ENCODE results near the gene BRPF1. TPM values are rescaled to one million over a fixed set of nuclear protein-coding genes. Genes with fewer than 3 reads are reported as not detected.

The BRPF1 gene, protein sequence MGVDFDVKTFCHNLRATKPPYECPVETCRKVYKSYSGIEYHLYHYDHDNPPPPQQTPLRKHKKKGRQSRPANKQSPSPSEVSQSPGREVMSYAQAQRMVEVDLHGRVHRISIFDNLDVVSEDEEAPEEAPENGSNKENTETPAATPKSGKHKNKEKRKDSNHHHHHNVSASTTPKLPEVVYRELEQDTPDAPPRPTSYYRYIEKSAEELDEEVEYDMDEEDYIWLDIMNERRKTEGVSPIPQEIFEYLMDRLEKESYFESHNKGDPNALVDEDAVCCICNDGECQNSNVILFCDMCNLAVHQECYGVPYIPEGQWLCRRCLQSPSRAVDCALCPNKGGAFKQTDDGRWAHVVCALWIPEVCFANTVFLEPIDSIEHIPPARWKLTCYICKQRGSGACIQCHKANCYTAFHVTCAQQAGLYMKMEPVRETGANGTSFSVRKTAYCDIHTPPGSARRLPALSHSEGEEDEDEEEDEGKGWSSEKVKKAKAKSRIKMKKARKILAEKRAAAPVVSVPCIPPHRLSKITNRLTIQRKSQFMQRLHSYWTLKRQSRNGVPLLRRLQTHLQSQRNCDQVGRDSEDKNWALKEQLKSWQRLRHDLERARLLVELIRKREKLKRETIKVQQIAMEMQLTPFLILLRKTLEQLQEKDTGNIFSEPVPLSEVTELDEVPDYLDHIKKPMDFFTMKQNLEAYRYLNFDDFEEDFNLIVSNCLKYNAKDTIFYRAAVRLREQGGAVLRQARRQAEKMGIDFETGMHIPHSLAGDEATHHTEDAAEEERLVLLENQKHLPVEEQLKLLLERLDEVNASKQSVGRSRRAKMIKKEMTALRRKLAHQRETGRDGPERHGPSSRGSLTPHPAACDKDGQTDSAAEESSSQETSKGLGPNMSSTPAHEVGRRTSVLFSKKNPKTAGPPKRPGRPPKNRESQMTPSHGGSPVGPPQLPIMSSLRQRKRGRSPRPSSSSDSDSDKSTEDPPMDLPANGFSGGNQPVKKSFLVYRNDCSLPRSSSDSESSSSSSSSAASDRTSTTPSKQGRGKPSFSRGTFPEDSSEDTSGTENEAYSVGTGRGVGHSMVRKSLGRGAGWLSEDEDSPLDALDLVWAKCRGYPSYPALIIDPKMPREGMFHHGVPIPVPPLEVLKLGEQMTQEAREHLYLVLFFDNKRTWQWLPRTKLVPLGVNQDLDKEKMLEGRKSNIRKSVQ (N-terminal part only)
- 10 to 100 TPM; 10.6 to 45.8 (median 11.7) TPM for polyA plus RNA-seq

DNA sequence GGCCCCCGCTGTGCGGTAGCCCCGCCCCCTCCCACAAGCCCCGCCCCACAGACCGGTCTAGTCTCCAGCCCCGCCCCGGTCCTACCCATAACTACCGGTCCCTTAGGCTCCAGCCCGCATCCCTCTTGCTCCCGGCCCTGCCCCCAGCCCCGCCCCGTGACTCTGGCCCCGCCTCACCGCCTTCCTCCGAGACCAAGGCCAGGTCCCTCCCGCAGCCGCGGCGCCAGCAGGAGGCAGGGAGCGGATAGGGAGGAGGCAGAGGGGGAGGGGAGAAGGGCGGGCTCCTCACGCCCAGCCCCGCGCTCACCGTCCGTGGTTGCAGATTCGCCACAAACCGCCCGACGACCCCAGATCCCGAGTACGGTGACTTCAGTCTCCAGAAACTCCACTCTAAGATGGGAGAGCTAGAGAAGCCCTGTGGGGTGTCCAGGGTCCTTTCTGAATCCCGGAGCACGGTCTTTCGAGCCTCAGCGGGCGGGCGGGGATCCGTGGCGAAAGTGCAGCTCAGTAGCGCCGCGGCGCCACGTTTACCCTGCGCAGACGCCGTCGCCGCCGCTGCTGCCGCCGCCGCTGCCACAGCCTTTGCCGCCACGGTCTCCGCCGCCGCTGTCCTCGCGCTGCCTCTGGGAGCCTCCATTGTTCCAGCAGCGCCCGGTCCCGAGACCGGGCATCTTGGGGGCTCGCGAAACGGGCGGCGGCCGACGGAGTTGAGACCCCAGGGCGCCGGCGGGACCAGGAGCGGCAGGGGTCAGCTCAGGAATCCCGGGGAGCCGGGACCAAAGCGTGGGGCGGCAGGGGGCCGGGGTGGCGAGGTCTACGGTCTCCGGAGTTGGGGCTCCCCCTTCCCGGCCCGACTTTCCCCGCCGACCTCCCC is at the start of gene BRPF1:
Gene BRPF1 (plus strand): TSS at position 530 of the 874 bp plus-strand sequence. CDS start 2,406 bp downstream, outside the sequence.
- no peaks in the 10 kb centered on the region for H3K9me3 Mint-ChIP-seq
- DNase-seq: peak; percentile 95 to 98 (median 96)
- peaks cover 13 to 17% (median 15%) of the 10 kb centered on the region in 3 donors for H3K27me3 Mint-ChIP-seq (ENCODE audit: low read depth in 3 of 3)
- H3K4me3 Mint-ChIP-seq: peak within 1 kb of the TSS; percentile 92 to 98 (median 97)
- peak within 1 kb of the TSS; percentile 91 to 96 (median 93) for H3K27ac Mint-ChIP-seq
- peaks cover 11 to 19% (median 12%) of the 10 kb centered on the region in 3 donors for H3K36me3 Mint-ChIP-seq
- peaks cover 56 to 74% of the 10 kb centered on the region in 2 donors for H3K4me1 Mint-ChIP-seq

- Mint-ChIP-seq H3K9me3 (no peaks in the 10 kb centered on the region), H3K27ac (no peak overlapping the region), H3K4me3 (no peak overlapping the region), H3K27me3 (ENCODE audit: low read depth in 3 of 3) (peaks cover 0 to 8% (median 1%) of the 10 kb centered on the region in 3 donors), H3K4me1 (no peaks in the 10 kb centered on the region), H3K36me3 (peaks cover 31 to 72% (median 38%) of the 10 kb centered on the region in 3 donors)
- DNase-seq: no peak
Observed at GRCh38 chr3:9682096-9682495, 49.4 kb upstream of the BRPF1 start.

- Mint-ChIP-seq H3K4me3 (no peak overlapping the region), H3K4me1 (no peaks in the 10 kb centered on the region), H3K27me3 (ENCODE audit: low read depth in 3 of 3) (peaks cover 0 to 8% (median 4%) of the 10 kb centered on the region in 3 donors), H3K27ac (no peak overlapping the region), H3K9me3 (no peaks in the 10 kb centered on the region), H3K36me3 (peaks cover 28 to 67% (median 34%) of the 10 kb centered on the region in 3 donors)
- no peak for DNase-seq
Observed at GRCh38 chr3:9683426-9683825, 48.1 kb upstream of the BRPF1 start.

DNA sequence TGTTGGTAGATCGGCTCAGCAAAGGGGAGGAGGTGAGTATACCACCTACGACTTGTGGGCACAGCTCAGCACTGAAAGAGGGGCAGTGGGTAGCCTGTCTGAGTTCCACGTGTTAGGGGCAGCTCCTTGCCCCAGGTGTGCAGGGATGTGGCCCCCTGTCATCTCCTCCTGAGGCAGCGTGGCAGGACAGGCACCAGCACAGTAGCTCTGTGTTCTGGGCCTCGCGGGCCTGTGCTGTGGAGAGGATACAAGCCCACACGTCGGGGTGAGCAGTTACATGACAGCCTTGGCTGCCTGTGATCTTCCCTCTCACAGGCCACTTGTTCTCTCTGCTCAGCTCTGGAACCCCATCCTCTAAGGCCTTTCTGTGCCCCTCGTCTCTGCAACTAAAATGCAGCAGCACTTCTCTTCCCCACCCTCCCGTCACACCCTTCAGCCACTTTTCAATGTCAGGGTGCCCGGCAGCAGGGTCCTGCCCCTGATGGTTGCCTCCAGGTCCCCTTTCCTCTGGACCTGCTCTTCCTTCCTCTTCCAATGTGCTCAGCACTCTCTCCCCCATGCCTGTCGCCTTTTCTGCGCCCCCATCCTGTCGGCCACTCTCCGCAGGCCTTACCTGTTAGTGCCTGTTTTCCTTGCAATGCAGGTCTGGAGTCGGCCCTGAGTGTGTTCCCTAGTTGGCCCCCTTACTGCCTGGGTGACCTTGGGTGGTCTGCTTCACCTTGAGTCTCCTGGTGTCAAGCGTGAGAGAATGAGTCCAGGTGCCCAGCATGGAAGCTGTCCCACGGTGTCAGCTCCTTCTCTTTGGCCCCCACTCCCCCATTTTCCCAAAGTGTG is 46.1 kb upstream of the BRPF1 start:
- H3K4me3 Mint-ChIP-seq: no peak overlapping the region
- H3K36me3 Mint-ChIP-seq: peaks cover 17 to 67% (median 22%) of the 10 kb centered on the region in 3 donors
- peak overlapping the region in 1 of 6 donors; percentile 45 for H3K27ac Mint-ChIP-seq

DNA sequence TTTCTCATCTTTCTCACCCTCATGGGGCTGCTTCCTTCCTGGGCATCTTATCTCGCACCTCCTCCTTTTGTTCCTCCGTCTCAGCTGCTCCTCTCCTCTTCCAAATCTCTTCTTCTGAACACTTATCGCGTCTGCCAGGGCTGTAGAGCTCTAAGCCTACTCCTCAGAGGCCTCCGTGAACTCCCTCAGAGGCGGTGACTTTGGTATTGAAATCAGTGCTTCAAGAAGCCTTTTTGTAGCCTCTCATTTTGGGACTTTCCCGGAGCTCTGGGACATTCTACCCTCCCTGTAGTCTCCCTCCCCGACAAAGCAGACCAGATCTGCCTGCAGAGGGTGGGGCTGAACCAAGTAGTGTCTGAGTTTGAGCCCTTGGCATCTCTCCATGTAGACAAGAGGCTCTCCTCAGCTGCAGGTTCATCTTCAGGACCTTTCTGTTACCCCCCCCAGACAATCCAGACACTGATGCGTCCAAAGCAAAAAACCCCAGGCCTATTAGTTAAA is 45.4 kb upstream of the BRPF1 start:
- H3K4me1 Mint-ChIP-seq: no peaks in the 10 kb centered on the region
- no peaks in the 10 kb centered on the region for H3K9me3 Mint-ChIP-seq
- no peak for DNase-seq
- H3K4me3 Mint-ChIP-seq: no peak overlapping the region
- no peak overlapping the region for H3K27ac Mint-ChIP-seq
- H3K27me3 Mint-ChIP-seq (ENCODE audit: low read depth in 3 of 3): peaks cover 0 to 6% (median 4%) of the 10 kb centered on the region in 3 donors
- peaks cover 12 to 67% (median 18%) of the 10 kb centered on the region in 3 donors for H3K36me3 Mint-ChIP-seq

More for the DNA sequence above, 46.1 kb upstream of the BRPF1 start:
- DNase-seq: no peak
- no peaks in the 10 kb centered on the region for H3K4me1 Mint-ChIP-seq
- no peaks in the 10 kb centered on the region for H3K9me3 Mint-ChIP-seq
- peaks cover 0 to 10% (median 4%) of the 10 kb centered on the region in 3 donors for H3K27me3 Mint-ChIP-seq (ENCODE audit: low read depth in 3 of 3)

DNA sequence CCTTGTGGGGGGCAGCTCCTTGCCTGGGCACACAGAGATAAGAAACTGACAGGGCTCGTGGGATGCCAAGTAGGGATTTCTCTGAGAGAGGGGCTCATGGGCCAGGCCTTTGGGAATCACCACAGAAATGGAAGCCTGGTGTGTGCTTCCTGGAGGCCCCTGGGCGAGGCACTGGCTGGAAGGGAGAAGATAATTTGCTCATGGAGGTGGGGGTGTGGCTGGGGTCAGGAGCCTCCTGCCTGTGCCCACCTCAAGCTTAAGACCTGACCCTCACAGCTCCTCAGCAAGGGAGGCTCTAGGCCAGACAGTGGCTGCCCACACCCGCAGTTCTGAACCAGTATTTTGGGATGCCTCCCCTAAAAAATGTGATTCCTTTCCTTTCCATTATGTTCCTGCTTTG is 44.8 kb upstream of the BRPF1 start:
- peaks cover 0 to 4% (median 4%) of the 10 kb centered on the region in 3 donors for H3K27me3 Mint-ChIP-seq (ENCODE audit: low read depth in 3 of 3)
- no peak overlapping the region for H3K4me3 Mint-ChIP-seq
- no peak for DNase-seq
- no peak overlapping the region for H3K27ac Mint-ChIP-seq
- peaks cover 14 to 63% (median 16%) of the 10 kb centered on the region in 3 donors for H3K36me3 Mint-ChIP-seq
- no peaks in the 10 kb centered on the region for H3K9me3 Mint-ChIP-seq
- no peaks in the 10 kb centered on the region for H3K4me1 Mint-ChIP-seq

GRCh38 chr3:9687514-9687913 is 44.0 kb upstream of the BRPF1 start:
- Mint-ChIP-seq H3K4me1 (no peaks in the 10 kb centered on the region), H3K27ac (no peak overlapping the region), H3K36me3 (peaks cover 11 to 66% (median 20%) of the 10 kb centered on the region in 3 donors), H3K27me3 (ENCODE audit: low read depth in 3 of 3) (peaks cover 0 to 4% (median 4%) of the 10 kb centered on the region in 3 donors), H3K4me3 (no peak overlapping the region), H3K9me3 (no peaks in the 10 kb centered on the region)
- DNase-seq: no peak

- Mint-ChIP-seq H3K9me3 (no peaks in the 10 kb centered on the region), H3K27me3 (ENCODE audit: low read depth in 3 of 3) (peaks cover 0 to 6% (median 4%) of the 10 kb centered on the region in 3 donors), H3K36me3 (peaks cover 18 to 67% (median 32%) of the 10 kb centered on the region in 3 donors), H3K4me3 (no peak overlapping the region), H3K27ac (no peak overlapping the region), H3K4me1 (no peaks in the 10 kb centered on the region)
- DNase-seq: no peak
Observed at GRCh38 chr3:9688961-9689360, 42.6 kb upstream of the BRPF1 start.

GRCh38 chr3:9689757-9690156 is 41.8 kb upstream of the BRPF1 start:
- no peaks in the 10 kb centered on the region for H3K4me1 Mint-ChIP-seq

GRCh38 chr3:9690451-9691450 is 40.8 kb upstream of the BRPF1 start:
- Mint-ChIP-seq H3K4me3 (no peak overlapping the region), H3K36me3 (peaks cover 15 to 59% (median 35%) of the 10 kb centered on the region in 3 donors), H3K4me1 (no peaks in the 10 kb centered on the region), H3K27me3 (ENCODE audit: low read depth in 3 of 3) (peaks cover 0 to 4% (median 4%) of the 10 kb centered on the region in 3 donors), H3K9me3 (no peaks in the 10 kb centered on the region), H3K27ac (no peak overlapping the region)
- DNase-seq: peak in 1 of 3 donors; percentile 14

More at GRCh38 chr3:9689757-9690156, 41.8 kb upstream of the BRPF1 start:
- H3K9me3 Mint-ChIP-seq: no peaks in the 10 kb centered on the region
- DNase-seq: no peak
- H3K36me3 Mint-ChIP-seq: peaks cover 18 to 67% (median 38%) of the 10 kb centered on the region in 3 donors
- H3K4me3 Mint-ChIP-seq: no peak overlapping the region
- H3K27me3 Mint-ChIP-seq (ENCODE audit: low read depth in 3 of 3): peaks cover 0 to 6% (median 4%) of the 10 kb centered on the region in 3 donors
- no peak overlapping the region for H3K27ac Mint-ChIP-seq

DNA sequence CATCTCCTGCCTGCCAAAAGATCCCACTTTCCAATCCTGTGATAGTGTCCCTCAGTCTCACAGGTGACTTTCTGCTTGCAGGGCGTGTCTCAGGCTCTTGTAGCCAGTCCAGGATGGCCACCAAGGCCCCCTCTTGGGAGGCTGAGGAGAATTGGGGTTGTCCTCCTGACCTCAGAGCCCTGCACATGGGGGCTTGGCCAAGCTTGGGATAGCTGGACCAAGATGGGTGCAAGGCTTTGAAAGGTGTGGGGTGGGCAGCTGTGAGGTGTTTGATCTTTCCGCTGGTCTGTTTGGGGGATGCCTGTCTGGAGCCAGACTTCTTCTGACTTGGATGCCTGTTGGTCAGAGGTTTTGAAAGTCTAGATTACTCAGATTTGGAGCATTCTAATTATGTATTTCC is 39.9 kb upstream of the BRPF1 start:
- H3K9me3 Mint-ChIP-seq: no peaks in the 10 kb centered on the region
- no peaks in the 10 kb centered on the region for H3K4me1 Mint-ChIP-seq
- H3K27me3 Mint-ChIP-seq (ENCODE audit: low read depth in 3 of 3): peaks cover 0 to 4% (median 4%) of the 10 kb centered on the region in 3 donors
- no peak for DNase-seq
- H3K4me3 Mint-ChIP-seq: no peak overlapping the region
- no peak overlapping the region for H3K27ac Mint-ChIP-seq
- peaks cover 8 to 54% (median 27%) of the 10 kb centered on the region in 3 donors for H3K36me3 Mint-ChIP-seq

Data from immature natural killer cell (primary cell).